GM21619 (cell line): Measurements from ENCODE around the gene ZNF10.

ENCODE experiments used
- ATAC-seq: cut with Tn5 transposase; IDR thresholded peaks from one replicate; pipeline ENCODE4 v1.9.1; 2021; ENCODE audit not compliant: unreplicated experiment

Gene ZNF10

DNA sequence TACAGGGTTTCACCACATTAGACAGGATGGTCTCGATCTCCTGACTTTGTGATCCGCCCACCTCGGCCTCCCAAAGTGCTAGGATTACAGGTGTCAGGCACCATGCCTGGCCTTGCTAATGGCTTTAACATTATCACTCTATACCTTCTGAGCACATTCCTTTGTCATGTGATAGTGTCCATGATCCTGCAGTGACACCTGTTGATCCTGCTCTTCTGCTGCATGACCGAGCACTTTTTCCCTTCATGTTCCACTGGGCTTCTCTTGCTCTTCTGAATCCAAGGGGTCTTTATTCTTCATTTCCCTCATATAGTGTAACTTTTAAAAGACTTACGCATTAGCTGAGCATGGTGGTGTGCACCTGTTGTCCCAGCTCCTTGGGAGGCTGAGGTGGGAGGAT lies 62.4 kb downstream of the ZNF10 start:
- ATAC-seq: no peak

GRCh38 chr12:133201888-133202287 lies 71.5 kb downstream of the ZNF10 start:
- ATAC-seq: no peak

GRCh38 chr12:133202493-133203343 lies 72.3 kb downstream of the ZNF10 start:
- no peak for ATAC-seq

GRCh38 chr12:133203344-133204263 lies 73.2 kb downstream of the ZNF10 start:
- no peak for ATAC-seq

GRCh38 chr12:133204264-133204603 lies 73.8 kb downstream of the ZNF10 start:
- ATAC-seq: no peak

GRCh38 chr12:133206390-133206789 lies 76.0 kb downstream of the ZNF10 start:
- no peak for ATAC-seq
